ENCODE data around the gene DDN. TPM values are rescaled to one million over a fixed set of nuclear protein-coding genes. Genes with fewer than 3 reads are reported as not detected.

Gene DDN
- total RNA-seq, 4 donors from 2014 or later = not detected

DNA sequence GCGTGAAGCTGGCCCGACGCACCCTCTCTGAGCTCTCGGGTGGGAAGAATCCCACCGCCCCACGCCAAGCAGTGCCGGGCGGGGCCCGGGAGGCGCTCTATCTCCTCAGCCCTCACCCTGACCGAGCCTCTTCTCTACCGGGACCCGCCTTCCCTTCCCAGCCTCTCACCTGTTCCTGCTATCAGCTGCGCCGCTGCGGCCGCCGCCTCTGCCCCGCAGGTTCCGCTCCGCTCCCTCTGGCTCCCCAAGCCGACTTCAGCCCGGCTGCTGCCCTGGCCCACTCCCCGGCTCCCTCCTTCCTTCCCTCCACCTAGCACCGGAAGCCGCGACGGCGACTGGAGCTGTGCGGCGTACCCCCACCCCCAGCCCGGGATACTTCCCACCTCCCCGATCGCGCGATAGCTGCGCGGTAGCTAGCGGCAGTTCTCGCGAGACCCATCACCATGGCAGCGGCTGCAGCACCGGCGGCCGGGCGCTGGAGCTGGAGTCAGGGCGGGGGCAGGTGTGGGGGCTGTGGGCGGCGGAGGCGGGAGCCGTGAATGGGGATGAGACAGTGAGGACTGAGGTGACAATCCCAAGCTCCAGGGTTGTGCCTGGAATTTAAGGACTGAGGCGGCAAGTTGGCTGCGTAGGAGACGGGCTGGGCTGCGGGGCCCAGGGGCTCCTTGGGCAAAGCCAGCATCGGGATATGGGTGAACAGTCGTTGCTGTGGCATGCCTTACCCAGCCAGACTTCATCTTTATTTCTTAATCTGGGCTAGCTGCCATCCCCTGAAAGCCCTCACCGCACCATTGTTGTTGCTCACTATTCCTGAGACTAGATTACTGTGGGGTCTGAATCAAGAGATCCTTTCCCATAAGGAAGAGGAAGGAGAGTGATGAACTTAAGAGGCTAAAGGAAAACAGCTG, 41.8 kb downstream of the DDN start, which contains the start of gene ARF3:
Gene ARF3 (minus strand): TSS at position 347 of the 908 bp plus-strand sequence. CDS start 16,392 bp downstream, outside the sequence.
- H3K9me3 ChIP-seq = no peaks in the 10 kb centered on the region
- peak within 1 kb of the TSS; percentile 65 to 99 for H3K4me3 ChIP-seq
- TF ChIP-seq POLR2A (IDR thresholded peaks at IDR 0.05) (peak; percentile 61 to 66), POLR2AphosphoS5 (IDR thresholded peaks at IDR 0.05) (peak; percentile 84), EP300 (IDR thresholded peaks at IDR 0.05) (no peak)
- peaks cover 3 to 32% (median 18%) of the 10 kb centered on the region in 3 donors for H3K4me1 ChIP-seq
- peaks cover 10% of the 10 kb centered on the region for H3K27me3 ChIP-seq
- peak within 1 kb of the TSS; percentile 39 to 91 (median 87) for H3K27ac ChIP-seq
- peak; percentile 88 for ATAC-seq
- H3K36me3 ChIP-seq = peaks cover 0 to 9% of the 10 kb centered on the region in 2 donors
- WGBS, 2 donors (ENCODE audit: low coverage in 1 of 2) = 0% methylated on average over 5 to 16 of the region's 58 CpGs

DNA sequence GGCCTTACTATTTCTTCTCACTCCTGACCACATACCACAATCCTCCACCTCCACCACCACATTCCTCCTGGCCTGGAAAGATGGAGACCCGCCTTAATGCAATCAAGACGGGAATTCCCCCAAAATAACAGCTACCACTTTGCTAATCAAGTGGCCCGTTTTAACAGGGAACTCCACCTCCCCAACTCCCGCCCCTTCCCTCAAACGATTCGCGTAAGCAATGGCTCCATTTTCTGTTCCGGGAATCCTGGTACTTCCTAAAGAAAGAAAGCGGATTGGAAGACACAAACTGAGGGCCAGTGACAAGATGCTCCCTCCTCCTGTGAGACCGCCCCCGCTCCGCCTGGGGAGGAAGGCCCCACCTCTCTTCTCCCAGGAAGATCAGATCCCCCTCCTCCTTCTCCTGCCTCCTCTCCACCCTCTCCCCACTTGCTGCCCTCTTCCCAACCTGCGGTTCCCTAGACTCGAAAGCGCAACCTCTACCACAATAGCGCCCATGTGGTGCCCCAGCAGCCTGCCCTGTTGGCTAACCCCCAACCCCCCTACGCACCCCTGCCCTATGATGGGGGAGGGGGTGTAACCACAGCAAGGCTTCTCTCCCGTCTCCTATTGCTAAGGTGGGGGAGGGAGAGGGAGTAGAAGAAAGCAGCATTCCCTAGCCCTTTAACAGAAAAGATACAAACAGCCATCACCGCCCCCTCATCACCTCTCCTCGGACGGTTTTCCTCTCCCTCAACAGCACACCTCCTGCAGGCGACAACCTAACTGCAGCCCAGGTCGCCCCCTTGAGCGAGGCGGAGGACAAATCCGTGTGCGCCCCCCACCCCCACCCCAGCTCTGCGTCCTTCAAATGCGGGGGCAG, 42.7 kb downstream of the DDN start:
- TF ChIP-seq POLR2A (IDR thresholded peaks at IDR 0.05) = no peak
- peak; percentile 61 for TF ChIP-seq POLR2AphosphoS5 (IDR thresholded peaks at IDR 0.05)
- Histone ChIP-seq H3K27ac (peak overlapping the region; percentile 39 to 91 (median 87)), H3K4me1 (peaks cover 3 to 32% (median 18%) of the 10 kb centered on the region in 3 donors), H3K36me3 (peaks cover 0 to 14% of the 10 kb centered on the region in 2 donors), H3K9me3 (no peaks in the 10 kb centered on the region), H3K27me3 (peaks cover 7% of the 10 kb centered on the region), H3K4me3 (peak overlapping the region; percentile 65 to 99)
- 0% methylated on average over 1 to 13 of the region's 29 CpGs for WGBS, 2 donors (ENCODE audit: low coverage in 1 of 2)
- ATAC-seq = peak; percentile 92

DNA sequence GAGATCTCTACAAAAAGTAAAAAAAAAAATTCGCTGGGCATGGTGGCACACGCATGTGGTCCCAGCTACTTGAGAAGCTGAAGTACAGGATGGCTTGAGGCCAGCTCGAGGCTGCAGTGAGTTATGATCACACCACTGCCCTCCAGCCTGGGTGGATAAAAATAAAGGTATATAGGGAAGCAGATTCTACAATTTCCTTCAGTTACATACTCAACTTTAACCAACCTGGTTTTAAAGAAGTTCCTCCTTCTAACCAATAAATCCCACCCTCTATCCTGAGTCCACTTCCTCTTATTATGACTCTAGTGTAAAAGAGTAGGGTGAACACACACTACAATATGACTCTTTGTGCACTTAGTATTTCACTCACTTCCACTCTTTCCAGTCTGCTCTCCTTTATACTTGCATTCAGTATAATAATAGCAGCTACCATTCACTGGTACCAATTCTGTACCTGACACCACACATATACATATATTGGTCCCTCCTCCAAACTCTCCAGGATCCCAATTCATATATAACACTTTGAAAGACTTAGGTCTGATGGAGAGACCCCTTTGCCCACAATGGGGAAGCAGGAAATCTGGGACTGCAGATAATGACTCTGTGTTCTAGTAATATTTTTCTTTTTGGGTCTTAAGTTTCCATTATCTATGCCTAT, 44.2 kb downstream of the DDN start:
- peaks cover 0 to 15% of the 10 kb centered on the region in 2 donors for H3K36me3 ChIP-seq
- no peak overlapping the region for H3K4me3 ChIP-seq
- H3K27me3 ChIP-seq = no peaks in the 10 kb centered on the region
- WGBS, 2 donors (ENCODE audit: low coverage in 1 of 2) = 58 to 81% methylated on average over 3 of the region's 3 CpGs
- ATAC-seq = no peak
- no peak overlapping the region for H3K27ac ChIP-seq
- H3K9me3 ChIP-seq = no peaks in the 10 kb centered on the region
- TF ChIP-seq, protein P1, sequence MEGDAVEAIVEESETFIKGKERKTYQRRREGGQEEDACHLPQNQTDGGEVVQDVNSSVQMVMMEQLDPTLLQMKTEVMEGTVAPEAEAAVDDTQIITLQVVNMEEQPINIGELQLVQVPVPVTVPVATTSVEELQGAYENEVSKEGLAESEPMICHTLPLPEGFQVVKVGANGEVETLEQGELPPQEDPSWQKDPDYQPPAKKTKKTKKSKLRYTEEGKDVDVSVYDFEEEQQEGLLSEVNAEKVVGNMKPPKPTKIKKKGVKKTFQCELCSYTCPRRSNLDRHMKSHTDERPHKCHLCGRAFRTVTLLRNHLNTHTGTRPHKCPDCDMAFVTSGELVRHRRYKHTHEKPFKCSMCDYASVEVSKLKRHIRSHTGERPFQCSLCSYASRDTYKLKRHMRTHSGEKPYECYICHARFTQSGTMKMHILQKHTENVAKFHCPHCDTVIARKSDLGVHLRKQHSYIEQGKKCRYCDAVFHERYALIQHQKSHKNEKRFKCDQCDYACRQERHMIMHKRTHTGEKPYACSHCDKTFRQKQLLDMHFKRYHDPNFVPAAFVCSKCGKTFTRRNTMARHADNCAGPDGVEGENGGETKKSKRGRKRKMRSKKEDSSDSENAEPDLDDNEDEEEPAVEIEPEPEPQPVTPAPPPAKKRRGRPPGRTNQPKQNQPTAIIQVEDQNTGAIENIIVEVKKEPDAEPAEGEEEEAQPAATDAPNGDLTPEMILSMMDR (IDR thresholded peaks at IDR 0.05) = no peak
- no peak for TF ChIP-seq POLR2A (IDR thresholded peaks at IDR 0.05)
- no peak for TF ChIP-seq POLR2AphosphoS5 (IDR thresholded peaks at IDR 0.05)
- TF ChIP-seq EP300 (IDR thresholded peaks at IDR 0.05) = no peak
- peaks cover 3 to 32% (median 18%) of the 10 kb centered on the region in 3 donors for H3K4me1 ChIP-seq

DNA sequence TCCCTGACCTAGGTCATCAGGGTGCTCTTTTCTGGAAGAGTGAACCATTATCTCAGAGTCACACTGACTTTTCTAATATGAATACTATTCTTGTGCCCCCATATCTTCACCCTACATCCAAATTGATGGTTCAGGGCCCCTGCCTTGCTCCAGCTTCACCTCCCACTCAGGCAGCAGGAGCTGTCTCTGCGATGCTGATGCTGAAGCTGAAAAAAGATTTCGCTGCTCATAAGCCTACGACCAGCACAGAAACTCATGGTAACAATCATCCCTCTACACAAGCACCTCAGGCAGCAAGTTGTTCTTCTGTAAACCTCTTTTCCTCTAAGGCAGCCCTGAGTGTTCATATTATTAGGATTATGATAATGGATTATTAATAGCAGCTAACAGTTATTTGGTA, 45.1 kb downstream of the DDN start:
- Histone ChIP-seq H3K4me3 (no peak overlapping the region), H3K9me3 (no peaks in the 10 kb centered on the region), H3K36me3 (peaks cover 0 to 24% of the 10 kb centered on the region in 2 donors), H3K27me3 (no peaks in the 10 kb centered on the region), H3K4me1 (peaks cover 3 to 32% (median 18%) of the 10 kb centered on the region in 3 donors), H3K27ac (no peak overlapping the region)
- 82 to 92% methylated on average over 2 to 3 of the region's 3 CpGs for whole genome bisulfite sequencing, 2 donors (ENCODE audit: low coverage in 1 of 2)
- no peak for ATAC-seq
- TF ChIP-seq, protein P1 (IDR thresholded peaks at IDR 0.05) = no peak
- no peak for TF ChIP-seq POLR2A (IDR thresholded peaks at IDR 0.05)
- no peak for TF ChIP-seq EP300 (IDR thresholded peaks at IDR 0.05)
- TF ChIP-seq POLR2AphosphoS5 (IDR thresholded peaks at IDR 0.05) = no peak

DNA sequence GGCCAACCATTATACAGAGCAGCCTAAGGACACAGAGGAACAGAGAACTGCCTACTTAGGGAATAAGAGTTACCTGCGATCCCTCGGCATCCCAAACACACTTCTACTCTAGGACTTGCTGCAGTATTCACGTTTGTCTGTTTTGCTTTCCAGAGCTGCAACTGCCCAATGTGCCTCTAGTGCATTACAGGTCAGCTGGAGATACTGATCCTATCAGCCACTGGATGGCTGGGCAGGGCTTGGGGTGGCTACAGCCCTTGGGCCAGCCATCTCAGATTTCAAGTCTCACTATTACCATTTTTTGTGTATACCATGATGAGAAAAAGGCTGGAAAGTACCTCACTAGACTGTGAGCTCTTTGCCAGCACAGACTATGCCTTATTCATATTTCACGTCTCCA, 46.5 kb downstream of the DDN start:
- Histone ChIP-seq H3K4me1 (peaks cover 3 to 30% (median 17%) of the 10 kb centered on the region in 3 donors), H3K36me3 (peaks cover 0 to 30% of the 10 kb centered on the region in 2 donors), H3K9me3 (no peaks in the 10 kb centered on the region), H3K4me3 (no peak overlapping the region), H3K27me3 (no peaks in the 10 kb centered on the region), H3K27ac (no peak overlapping the region)
- ATAC-seq = no peak
- no peak for TF ChIP-seq POLR2A (IDR thresholded peaks at IDR 0.05)
- TF ChIP-seq, protein P1 (IDR thresholded peaks at IDR 0.05) = no peak
- TF ChIP-seq EP300 (IDR thresholded peaks at IDR 0.05) = no peak
- TF ChIP-seq POLR2AphosphoS5 (IDR thresholded peaks at IDR 0.05) = no peak
- WGBS, 2 donors (ENCODE audit: low coverage in 1 of 2) = 70 to 73% methylated on average over 4 of the region's 4 CpGs
